H1 (cell line): ENCODE results near the gene BMF. TPM values are rescaled to one million over a fixed set of nuclear protein-coding genes. Genes with fewer than 3 reads are reported as not detected.

Experiments used
- CREB1 ChIP-seq: IDR thresholded peaks from 2 replicates; pipeline ENCODE4 v1.6.1; 2012; ENCODE audit warnings: inconsistent platforms
- EGR1 ChIP-seq: IDR thresholded peaks from 2 replicates; pipeline ENCODE4 v1.6.1; 2011; ENCODE audit warnings: low read depth, low read length, borderline replicate concordance
- GABPA ChIP-seq: IDR thresholded peaks from 2 replicates; pipeline ENCODE4 v1.6.1; 2011; ENCODE audit warnings: mild to moderate bottlenecking, low read length, moderate library complexity, borderline replicate concordance; ENCODE audit not compliant: insufficient read depth
- JUN ChIP-seq: IDR thresholded peaks from 2 replicates; pipeline ENCODE4 v1.6.1; 2011; ENCODE audit warnings: low read depth, mild to moderate bottlenecking, improper control_type of control experiment, low read length
- MAFK ChIP-seq: IDR thresholded peaks from 2 replicates; pipeline ENCODE4 v1.6.1; 2012; ENCODE audit warnings: low read depth, mild to moderate bottlenecking, improper control_type of control experiment, low read length
- NANOG ChIP-seq: IDR thresholded peaks from 2 replicates; pipeline ENCODE4 v1.6.1; 2011; ENCODE audit warnings: low read length, low read depth, mild to moderate bottlenecking, inconsistent platforms; ENCODE audit not compliant: insufficient read depth, poor library complexity, severe bottlenecking
- SAP30 ChIP-seq: fragments of 300-600 bp; sonication (generic); IDR thresholded peaks from 2 replicates; pipeline ENCODE4 v1.7.1; 2012; ENCODE audit warnings: low read length, moderate library complexity, mild to moderate bottlenecking, inconsistent platforms; ENCODE audit not compliant: insufficient read depth, insufficient replicate concordance
- SP2 ChIP-seq: IDR thresholded peaks from 2 replicates; pipeline ENCODE4 v1.6.1; 2012; ENCODE audit warnings: mild to moderate bottlenecking, low read length, inconsistent platforms
- TBP ChIP-seq: IDR thresholded peaks from 2 replicates; pipeline ENCODE4 v1.6.1; 2011; ENCODE audit warnings: low read depth, low read length, improper control_type of control experiment
- TCF12 ChIP-seq: IDR thresholded peaks from 2 replicates; pipeline ENCODE4 v1.6.1; 2011; ENCODE audit warnings: low read depth, mild to moderate bottlenecking, low read length
- polyA plus RNA-seq, 7 experiments: library from polyadenylated mRNA; depleted of rRNA in 3 of 7; stranded (reverse) in 5 of 7; unstranded in 2 of 7; fragments of >200 nt in 5 of 7; fragments of 200-250 nt in 2 of 7; gene quantifications; 1 replicate in 5 of 7; 2 replicates in 1 of 7; 4 replicates in 1 of 7; pipeline versions ENCODE4 v1.2.1 to v1.2.3, GENCODE V29; 2011 to 2013; ENCODE audit warnings: missing spikeins in 2 of 7, mixed read lengths in 2 of 7
- total RNA-seq: library from RNA; stranded (reverse); fragmentation: NEBNext Ultra II Directional; extraction: Animal tissue kit (Norgen Biotek cat#: 25700); gene quantifications from 2 replicates; pipeline ENCODE4 v1.2.1, GENCODE V29; 2021
- TF ChIP-seq, protein P1 (sequence below): fragments of 300-600 bp; sonication (generic); IDR thresholded peaks from 2 replicates; pipeline ENCODE4 v1.7.1; 2012; ENCODE audit warnings: low read length, moderate library complexity, mild to moderate bottlenecking, inconsistent platforms; ENCODE audit not compliant: insufficient replicate concordance

Gene BMF
- total and polyA plus RNA-seq, 2 of the 8 experiments (the other 6 are each of a cell fraction or from before 2014, with no cell fraction given), result 21.2 to 24.2 TPM

DNA sequence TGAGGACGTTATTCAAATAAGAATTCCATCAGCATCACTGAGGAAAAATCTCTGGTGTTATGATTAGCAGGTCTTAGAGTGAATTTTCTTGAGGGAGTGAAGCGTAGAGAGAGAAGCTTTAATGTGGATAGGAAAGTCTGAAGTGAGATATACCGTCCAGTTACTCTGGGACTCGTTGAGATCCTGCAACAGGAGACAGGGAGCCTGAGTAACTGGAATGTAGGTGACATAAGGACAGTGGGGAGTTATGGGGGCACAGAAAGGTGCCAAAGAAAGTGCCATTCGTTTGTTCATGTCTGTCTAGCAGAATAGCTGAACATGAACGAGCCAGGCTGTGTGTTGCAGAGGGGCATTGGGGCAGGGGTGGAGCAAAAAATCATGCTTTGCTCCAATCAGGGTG lies 42.8 kb upstream of the BMF start (continued):
- TF ChIP-seq, protein P1, sequence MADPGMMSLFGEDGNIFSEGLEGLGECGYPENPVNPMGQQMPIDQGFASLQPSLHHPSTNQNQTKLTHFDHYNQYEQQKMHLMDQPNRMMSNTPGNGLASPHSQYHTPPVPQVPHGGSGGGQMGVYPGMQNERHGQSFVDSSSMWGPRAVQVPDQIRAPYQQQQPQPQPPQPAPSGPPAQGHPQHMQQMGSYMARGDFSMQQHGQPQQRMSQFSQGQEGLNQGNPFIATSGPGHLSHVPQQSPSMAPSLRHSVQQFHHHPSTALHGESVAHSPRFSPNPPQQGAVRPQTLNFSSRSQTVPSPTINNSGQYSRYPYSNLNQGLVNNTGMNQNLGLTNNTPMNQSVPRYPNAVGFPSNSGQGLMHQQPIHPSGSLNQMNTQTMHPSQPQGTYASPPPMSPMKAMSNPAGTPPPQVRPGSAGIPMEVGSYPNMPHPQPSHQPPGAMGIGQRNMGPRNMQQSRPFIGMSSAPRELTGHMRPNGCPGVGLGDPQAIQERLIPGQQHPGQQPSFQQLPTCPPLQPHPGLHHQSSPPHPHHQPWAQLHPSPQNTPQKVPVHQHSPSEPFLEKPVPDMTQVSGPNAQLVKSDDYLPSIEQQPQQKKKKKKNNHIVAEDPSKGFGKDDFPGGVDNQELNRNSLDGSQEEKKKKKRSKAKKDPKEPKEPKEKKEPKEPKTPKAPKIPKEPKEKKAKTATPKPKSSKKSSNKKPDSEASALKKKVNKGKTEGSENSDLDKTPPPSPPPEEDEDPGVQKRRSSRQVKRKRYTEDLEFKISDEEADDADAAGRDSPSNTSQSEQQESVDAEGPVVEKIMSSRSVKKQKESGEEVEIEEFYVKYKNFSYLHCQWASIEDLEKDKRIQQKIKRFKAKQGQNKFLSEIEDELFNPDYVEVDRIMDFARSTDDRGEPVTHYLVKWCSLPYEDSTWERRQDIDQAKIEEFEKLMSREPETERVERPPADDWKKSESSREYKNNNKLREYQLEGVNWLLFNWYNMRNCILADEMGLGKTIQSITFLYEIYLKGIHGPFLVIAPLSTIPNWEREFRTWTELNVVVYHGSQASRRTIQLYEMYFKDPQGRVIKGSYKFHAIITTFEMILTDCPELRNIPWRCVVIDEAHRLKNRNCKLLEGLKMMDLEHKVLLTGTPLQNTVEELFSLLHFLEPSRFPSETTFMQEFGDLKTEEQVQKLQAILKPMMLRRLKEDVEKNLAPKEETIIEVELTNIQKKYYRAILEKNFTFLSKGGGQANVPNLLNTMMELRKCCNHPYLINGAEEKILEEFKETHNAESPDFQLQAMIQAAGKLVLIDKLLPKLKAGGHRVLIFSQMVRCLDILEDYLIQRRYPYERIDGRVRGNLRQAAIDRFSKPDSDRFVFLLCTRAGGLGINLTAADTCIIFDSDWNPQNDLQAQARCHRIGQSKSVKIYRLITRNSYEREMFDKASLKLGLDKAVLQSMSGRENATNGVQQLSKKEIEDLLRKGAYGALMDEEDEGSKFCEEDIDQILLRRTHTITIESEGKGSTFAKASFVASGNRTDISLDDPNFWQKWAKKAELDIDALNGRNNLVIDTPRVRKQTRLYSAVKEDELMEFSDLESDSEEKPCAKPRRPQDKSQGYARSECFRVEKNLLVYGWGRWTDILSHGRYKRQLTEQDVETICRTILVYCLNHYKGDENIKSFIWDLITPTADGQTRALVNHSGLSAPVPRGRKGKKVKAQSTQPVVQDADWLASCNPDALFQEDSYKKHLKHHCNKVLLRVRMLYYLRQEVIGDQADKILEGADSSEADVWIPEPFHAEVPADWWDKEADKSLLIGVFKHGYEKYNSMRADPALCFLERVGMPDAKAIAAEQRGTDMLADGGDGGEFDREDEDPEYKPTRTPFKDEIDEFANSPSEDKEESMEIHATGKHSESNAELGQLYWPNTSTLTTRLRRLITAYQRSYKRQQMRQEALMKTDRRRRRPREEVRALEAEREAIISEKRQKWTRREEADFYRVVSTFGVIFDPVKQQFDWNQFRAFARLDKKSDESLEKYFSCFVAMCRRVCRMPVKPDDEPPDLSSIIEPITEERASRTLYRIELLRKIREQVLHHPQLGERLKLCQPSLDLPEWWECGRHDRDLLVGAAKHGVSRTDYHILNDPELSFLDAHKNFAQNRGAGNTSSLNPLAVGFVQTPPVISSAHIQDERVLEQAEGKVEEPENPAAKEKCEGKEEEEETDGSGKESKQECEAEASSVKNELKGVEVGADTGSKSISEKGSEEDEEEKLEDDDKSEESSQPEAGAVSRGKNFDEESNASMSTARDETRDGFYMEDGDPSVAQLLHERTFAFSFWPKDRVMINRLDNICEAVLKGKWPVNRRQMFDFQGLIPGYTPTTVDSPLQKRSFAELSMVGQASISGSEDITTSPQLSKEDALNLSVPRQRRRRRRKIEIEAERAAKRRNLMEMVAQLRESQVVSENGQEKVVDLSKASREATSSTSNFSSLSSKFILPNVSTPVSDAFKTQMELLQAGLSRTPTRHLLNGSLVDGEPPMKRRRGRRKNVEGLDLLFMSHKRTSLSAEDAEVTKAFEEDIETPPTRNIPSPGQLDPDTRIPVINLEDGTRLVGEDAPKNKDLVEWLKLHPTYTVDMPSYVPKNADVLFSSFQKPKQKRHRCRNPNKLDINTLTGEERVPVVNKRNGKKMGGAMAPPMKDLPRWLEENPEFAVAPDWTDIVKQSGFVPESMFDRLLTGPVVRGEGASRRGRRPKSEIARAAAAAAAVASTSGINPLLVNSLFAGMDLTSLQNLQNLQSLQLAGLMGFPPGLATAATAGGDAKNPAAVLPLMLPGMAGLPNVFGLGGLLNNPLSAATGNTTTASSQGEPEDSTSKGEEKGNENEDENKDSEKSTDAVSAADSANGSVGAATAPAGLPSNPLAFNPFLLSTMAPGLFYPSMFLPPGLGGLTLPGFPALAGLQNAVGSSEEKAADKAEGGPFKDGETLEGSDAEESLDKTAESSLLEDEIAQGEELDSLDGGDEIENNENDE, result no peak
- TF ChIP-seq EGR1, result no peak
- no peak for TF ChIP-seq TCF12
- no peak for TF ChIP-seq GABPA
- no peak for TF ChIP-seq JUN
- TF ChIP-seq TBP, result no peak
- TF ChIP-seq CREB1, result no peak
- TF ChIP-seq SAP30, result no peak
- no peak for TF ChIP-seq SP2
- no peak for TF ChIP-seq NANOG
- TF ChIP-seq MAFK, result no peak
